ENCODE data around the gene KDM5B. TPM values are rescaled to one million over a fixed set of nuclear protein-coding genes. Genes with fewer than 3 reads are reported as not detected.
A peak's percentile ranks its signal among the peaks of the same experiment; 100 is the strongest.

KDM5B gene
- total RNA-seq, 4 donors from 2014 or later, result 43.8 to 66.8 (median 51.9) TPM

DNA sequence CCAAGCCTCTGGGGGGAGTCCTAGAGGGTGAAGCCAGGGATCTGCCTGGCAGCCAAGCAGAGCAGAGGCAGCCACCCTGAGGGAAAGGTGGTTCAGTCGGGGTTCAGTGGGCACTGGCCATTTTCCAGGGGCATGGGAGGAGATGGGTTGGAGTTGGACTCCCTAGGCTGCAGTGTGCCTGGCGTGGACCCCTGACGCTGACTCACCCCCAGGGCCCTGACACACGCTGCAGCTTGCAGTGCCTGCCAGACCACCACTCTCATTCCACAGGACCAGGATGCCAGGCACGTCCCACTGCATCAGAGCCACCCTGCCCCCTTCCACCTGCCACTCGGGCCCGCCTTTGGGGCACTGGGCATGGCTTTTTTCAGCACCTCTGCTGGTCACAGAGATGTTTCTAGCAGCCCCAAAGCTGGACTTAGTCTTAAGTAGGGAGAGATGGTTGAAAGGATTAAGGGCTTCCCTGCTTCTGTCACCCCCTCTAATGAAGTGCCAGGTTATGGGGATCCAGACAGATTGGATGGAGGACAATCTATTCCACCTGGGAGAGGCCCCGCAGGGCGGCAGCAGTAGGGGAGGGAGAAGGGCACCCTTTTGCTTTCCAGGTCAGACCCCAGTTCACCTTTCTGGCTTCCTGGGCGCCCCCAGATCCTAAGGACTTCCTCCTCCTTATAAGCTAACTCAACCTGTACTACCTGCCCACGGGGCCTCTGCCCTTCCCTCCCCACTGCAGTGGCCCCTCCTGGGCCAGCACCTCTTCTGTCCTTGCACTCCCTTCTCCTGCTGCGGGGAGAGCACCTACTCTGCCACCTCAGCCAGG lies 99.6 kb downstream of the KDM5B start:
- H3K27me3 ChIP-seq, result peaks cover 0 to 21% of the 10 kb centered on the region in 2 donors
- H3K4me1 ChIP-seq, result peaks cover 0 to 18% (median 0%) of the 10 kb centered on the region in 4 donors
- H3K36me3 ChIP-seq, result no peaks in the 10 kb centered on the region
- TF ChIP-seq, protein P1, sequence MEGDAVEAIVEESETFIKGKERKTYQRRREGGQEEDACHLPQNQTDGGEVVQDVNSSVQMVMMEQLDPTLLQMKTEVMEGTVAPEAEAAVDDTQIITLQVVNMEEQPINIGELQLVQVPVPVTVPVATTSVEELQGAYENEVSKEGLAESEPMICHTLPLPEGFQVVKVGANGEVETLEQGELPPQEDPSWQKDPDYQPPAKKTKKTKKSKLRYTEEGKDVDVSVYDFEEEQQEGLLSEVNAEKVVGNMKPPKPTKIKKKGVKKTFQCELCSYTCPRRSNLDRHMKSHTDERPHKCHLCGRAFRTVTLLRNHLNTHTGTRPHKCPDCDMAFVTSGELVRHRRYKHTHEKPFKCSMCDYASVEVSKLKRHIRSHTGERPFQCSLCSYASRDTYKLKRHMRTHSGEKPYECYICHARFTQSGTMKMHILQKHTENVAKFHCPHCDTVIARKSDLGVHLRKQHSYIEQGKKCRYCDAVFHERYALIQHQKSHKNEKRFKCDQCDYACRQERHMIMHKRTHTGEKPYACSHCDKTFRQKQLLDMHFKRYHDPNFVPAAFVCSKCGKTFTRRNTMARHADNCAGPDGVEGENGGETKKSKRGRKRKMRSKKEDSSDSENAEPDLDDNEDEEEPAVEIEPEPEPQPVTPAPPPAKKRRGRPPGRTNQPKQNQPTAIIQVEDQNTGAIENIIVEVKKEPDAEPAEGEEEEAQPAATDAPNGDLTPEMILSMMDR (IDR thresholded peaks at IDR 0.05), result no peak
- no peak for TF ChIP-seq POLR2A (IDR thresholded peaks at IDR 0.05)
- no peak overlapping the region for H3K27ac ChIP-seq
- DNase-seq, result peak in 1 of 3 donors; percentile 22
- H3K9me3 ChIP-seq, result no peaks in the 10 kb centered on the region
- H3K4me3 ChIP-seq, result no peak overlapping the region

DNA sequence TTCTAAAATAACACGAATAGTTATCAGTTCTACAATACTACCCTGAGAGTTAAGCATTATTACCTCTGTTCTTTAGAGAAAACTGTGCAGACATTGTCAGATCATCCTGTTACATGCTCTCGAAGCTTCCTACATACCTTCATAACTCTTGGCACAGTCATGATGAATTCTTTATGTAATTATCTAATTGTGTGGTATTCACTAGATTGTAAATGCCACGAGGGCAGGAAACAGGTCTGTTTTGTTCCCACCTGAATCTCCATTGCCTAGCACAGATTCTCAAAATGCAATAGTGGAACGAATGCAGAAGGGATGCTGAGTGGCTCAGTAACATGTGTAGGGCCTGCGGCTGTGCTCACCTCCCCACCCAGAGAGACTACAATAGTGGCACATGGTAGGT lies 101.4 kb downstream of the KDM5B start:
- no peak overlapping the region for H3K4me3 ChIP-seq
- TF ChIP-seq POLR2A (IDR thresholded peaks at IDR 0.05), result no peak
- TF ChIP-seq, protein P1 (IDR thresholded peaks at IDR 0.05), result no peak
- no peaks in the 10 kb centered on the region for H3K9me3 ChIP-seq
- peaks cover 0 to 18% (median 0%) of the 10 kb centered on the region in 4 donors for H3K4me1 ChIP-seq
- DNase-seq, result peak in 1 of 3 donors; percentile 1
- no peak overlapping the region for H3K27ac ChIP-seq
- H3K27me3 ChIP-seq, result peaks cover 0 to 21% of the 10 kb centered on the region in 2 donors
- H3K36me3 ChIP-seq, result no peaks in the 10 kb centered on the region

DNA sequence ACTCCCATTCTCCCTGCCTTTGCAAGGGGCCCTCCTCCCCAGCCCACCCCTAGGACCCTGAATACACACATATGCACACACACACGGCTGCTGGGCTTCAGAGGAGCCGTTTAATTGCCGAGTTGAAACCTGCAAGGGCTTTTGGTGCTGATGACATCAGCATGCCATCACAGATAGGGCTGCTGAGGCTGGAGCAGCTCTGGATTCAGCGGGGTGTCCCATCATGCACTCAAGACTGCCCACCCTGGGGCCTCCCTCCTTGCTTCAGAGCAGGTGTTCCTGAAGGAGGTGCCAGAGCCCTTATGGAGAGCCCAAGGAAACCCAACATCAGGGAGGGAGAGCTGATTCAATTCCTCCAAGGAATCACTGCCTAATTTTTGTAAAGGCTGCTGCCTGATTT lies 103.6 kb downstream of the KDM5B start:
- Histone ChIP-seq H3K27me3 (peaks cover 0 to 8% of the 10 kb centered on the region in 2 donors), H3K36me3 (no peaks in the 10 kb centered on the region), H3K9me3 (no peaks in the 10 kb centered on the region), H3K27ac (no peak overlapping the region), H3K4me1 (peaks cover 0 to 6% (median 0%) of the 10 kb centered on the region in 4 donors), H3K4me3 (no peak overlapping the region)
- TF ChIP-seq POLR2A (IDR thresholded peaks at IDR 0.05), result no peak
- TF ChIP-seq, protein P1 (IDR thresholded peaks at IDR 0.05), result no peak
- peak in 1 of 3 donors; percentile 28 for DNase-seq

DNA sequence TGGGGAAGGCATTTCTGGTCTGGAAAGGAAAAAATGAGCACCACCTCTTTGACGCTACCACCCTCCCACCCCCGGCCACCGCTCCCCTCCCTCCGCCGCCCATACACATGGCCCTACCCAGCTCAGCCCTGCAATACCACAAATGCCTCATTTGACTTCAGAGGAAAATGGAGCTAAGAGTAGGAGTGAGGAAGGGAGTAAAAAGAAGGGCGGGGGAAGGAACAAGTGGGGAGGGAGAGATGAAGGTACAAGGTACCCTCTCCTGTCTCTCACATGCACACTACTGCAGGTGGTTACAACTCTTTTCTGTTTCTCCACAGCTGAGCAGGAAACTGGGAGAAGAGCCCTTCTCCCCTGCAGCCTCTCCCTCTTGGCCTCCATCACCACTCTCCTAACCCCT lies 105.0 kb downstream of the KDM5B start:
- DNase-seq, result peak in 1 of 3 donors; percentile 5
- Histone ChIP-seq H3K4me3 (no peak overlapping the region), H3K27ac (no peak overlapping the region), H3K4me1 (no peaks in the 10 kb centered on the region), H3K27me3 (no peaks in the 10 kb centered on the region), H3K36me3 (no peaks in the 10 kb centered on the region), H3K9me3 (no peaks in the 10 kb centered on the region)
- TF ChIP-seq, protein P1 (IDR thresholded peaks at IDR 0.05), result no peak
- no peak for TF ChIP-seq POLR2A (IDR thresholded peaks at IDR 0.05)

DNA sequence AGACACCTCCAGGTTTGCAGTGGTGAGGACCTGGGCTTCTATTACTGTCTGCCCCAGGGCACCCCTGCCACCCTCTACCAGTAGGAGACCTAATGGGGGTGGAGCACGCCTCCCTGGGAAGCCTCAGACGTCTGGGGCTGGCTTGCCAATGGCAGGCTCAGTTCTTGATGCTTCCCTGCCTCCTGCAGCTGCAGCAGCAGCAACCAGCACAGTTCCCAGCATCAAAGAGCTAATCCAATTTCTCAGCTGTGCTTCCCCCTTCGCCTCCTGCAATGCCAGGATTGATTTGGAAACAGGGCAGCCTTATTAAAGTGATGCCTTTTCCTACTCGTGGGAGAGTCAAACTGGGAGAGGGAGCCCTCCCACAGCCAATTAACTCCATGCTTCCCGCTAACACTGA lies 106.1 kb downstream of the KDM5B start:
- no peak for TF ChIP-seq POLR2A (IDR thresholded peaks at IDR 0.05)
- TF ChIP-seq, protein P1 (IDR thresholded peaks at IDR 0.05), result no peak
- DNase-seq, result peak in 1 of 3 donors; percentile 33
- no peaks in the 10 kb centered on the region for H3K27me3 ChIP-seq
- H3K4me1 ChIP-seq, result peaks cover 0 to 2% (median 0%) of the 10 kb centered on the region in 4 donors
- no peaks in the 10 kb centered on the region for H3K9me3 ChIP-seq
- no peaks in the 10 kb centered on the region for H3K36me3 ChIP-seq
- no peak overlapping the region for H3K27ac ChIP-seq
- no peak overlapping the region for H3K4me3 ChIP-seq
